K562 (cell line): ENCODE data around the gene E2F3. TPM values are rescaled to one million over a fixed set of nuclear protein-coding genes. Genes with fewer than 3 reads are reported as not detected.
A peak's percentile ranks its signal among the peaks of the same experiment; 100 is the strongest.

ENCODE experiments used
- BMI1 ChIP-seq: fragments of 150-350 bp; IDR thresholded peaks from 2 replicates; pipeline ENCODE4 v1.6.1; 2014; ENCODE audit warnings: low read length
- BRD4 ChIP-seq: fragments of 200-600 bp; sonication (generic); IDR thresholded peaks from 2 replicates; pipeline ENCODE4 v1.6.1; 2017; ENCODE audit warnings: inconsistent platforms
- FIP1L1 ChIP-seq: fragments of 200-400 bp; formaldehyde crosslinking; IDR thresholded peaks from 2 replicates; pipeline ENCODE4 v1.6.1; 2018; ENCODE audit warnings: mild to moderate bottlenecking, low read depth, low read length; ENCODE audit not compliant: poor library complexity, severe bottlenecking
- FOXP4 ChIP-seq: sonication (generic); formaldehyde crosslinking; IDR thresholded peaks from 2 replicates; pipeline ENCODE4 v1.8.0; 2022; ENCODE audit warnings: mild to moderate bottlenecking, missing genetic modification reagents, borderline replicate concordance
- HDAC6 ChIP-seq: IDR thresholded peaks from 2 replicates; pipeline ENCODE4 v1.6.1; 2012; ENCODE audit warnings: low read depth, mild to moderate bottlenecking, control low read depth, inconsistent platforms, low read length, moderate library complexity
- IFI16 ChIP-seq: fragments of 250-450 bp; sonication (Bioruptor Pico); IDR thresholded peaks from 2 replicates; pipeline ENCODE4 v2.1.2; 2022; ENCODE audit warnings: mild to moderate bottlenecking, inconsistent platforms
- KLF16 ChIP-seq: IDR thresholded peaks from 2 replicates; pipeline ENCODE4 v1.6.1; 2016; ENCODE audit warnings: antibody characterized with exemption
- MAFG ChIP-seq: fragments of 450-650 bp; conservative IDR thresholded peaks from 2 replicates; pipeline ENCODE4 v1.6.1; 2016; ENCODE audit warnings: missing genetic modification characterization, missing compliant biosample characterization
- MCM7 ChIP-seq, 2 experiments: fragments of 450-650 bp; IDR thresholded peaks; 2 replicates each; pipeline ENCODE4 v1.6.1; 2016 to 2018
- MTA1 ChIP-seq: fragments of 450-650 bp; IDR thresholded peaks from 2 replicates; pipeline ENCODE4 v1.6.1; 2017; ENCODE audit warnings: borderline replicate concordance
- NCOA2 ChIP-seq, 2 experiments: fragments of 450-650 bp; IDR thresholded peaks; 2 replicates each; pipeline ENCODE4 v1.6.1; 2018; ENCODE audit warnings: mild to moderate bottlenecking in 2 of 2, moderate library complexity in 1 of 2; ENCODE audit not compliant: partially characterized antibody in 2 of 2
- POLR2AphosphoS5 ChIP-seq: IDR thresholded peaks from 2 replicates; pipeline ENCODE4 v1.6.1; 2011; ENCODE audit warnings: mild to moderate bottlenecking, low read depth, low read length, moderate library complexity; ENCODE audit not compliant: control insufficient read depth, insufficient read depth
- TRIM24 ChIP-seq, 2 experiments: fragments of 450-650 bp; IDR thresholded peaks; 2 replicates each; pipeline ENCODE4 v1.6.1; 2016
- VEZF1 ChIP-seq: fragments of 200-800 bp; sonication (Bioruptor generic); IDR thresholded peaks from 2 replicates; pipeline ENCODE4 v1.6.1; 2017; ENCODE audit warnings: missing genetic modification characterization, missing compliant biosample characterization
- YY1 ChIP-seq, 3 experiments: IDR thresholded peaks; 2 replicates each; pipeline ENCODE4 v1.6.1; 2011; ENCODE audit warnings: low read length in 2 of 3, mild to moderate bottlenecking in 2 of 3, moderate library complexity in 2 of 3, borderline replicate concordance in 1 of 3, control low read depth in 1 of 3, low read depth in 1 of 3; ENCODE audit not compliant: insufficient read depth in 3 of 3, insufficient replicate concordance in 2 of 3, control insufficient read depth in 1 of 3, insufficient read length in 1 of 3; ENCODE audit errors: extremely low read depth in 1 of 3
- ZNF134 ChIP-seq: fragments of 250-450 bp; sonication (Bioruptor Pico); conservative IDR thresholded peaks from 2 replicates; pipeline ENCODE4 v1.4.0; 2020
- ZNF140 ChIP-seq: fragments of 250-450 bp; sonication (Bioruptor Pico); IDR thresholded peaks from 2 replicates; pipeline ENCODE4 v1.8.0; 2021; ENCODE audit warnings: moderate library complexity, mild to moderate bottlenecking, inconsistent platforms
- ZNF174 ChIP-seq: fragments of 250-450 bp; sonication (Bioruptor Pico); IDR thresholded peaks from 2 replicates; pipeline ENCODE4 v1.4.0; 2020; ENCODE audit warnings: mild to moderate bottlenecking
- ZNF431 ChIP-seq: sonication (generic); formaldehyde crosslinking; IDR thresholded peaks from 2 replicates; pipeline ENCODE4 v1.8.0; 2022; ENCODE audit warnings: mild to moderate bottlenecking, missing genetic modification reagents
- ZNF561 ChIP-seq: fragments of 450-650 bp; formaldehyde crosslinking; conservative IDR thresholded peaks from 2 replicates; pipeline ENCODE4 v1.4.0; 2020; ENCODE audit warnings: mild to moderate bottlenecking, moderate library complexity
- ZNF696 ChIP-seq: fragments of 250-450 bp; sonication (Bioruptor Pico); conservative IDR thresholded peaks from 2 replicates; pipeline ENCODE4 v1.4.0; 2020; ENCODE audit warnings: mild to moderate bottlenecking, moderate library complexity
- ZNF699 ChIP-seq: fragments of 250-450 bp; sonication (Bioruptor Pico); IDR thresholded peaks from 2 replicates; pipeline ENCODE4 v1.8.0; 2021; ENCODE audit warnings: mild to moderate bottlenecking, moderate library complexity; ENCODE audit not compliant: insufficient replicate concordance
- ZSCAN32 ChIP-seq: fragments of 450-650 bp; formaldehyde crosslinking; IDR thresholded peaks from 2 replicates; pipeline ENCODE4 v1.4.0; 2020; ENCODE audit warnings: mild to moderate bottlenecking, moderate library complexity
- polyA plus RNA-seq, 8 experiments: library from polyadenylated mRNA; depleted of rRNA in 4 of 8; stranded (reverse) in 5 of 8; unstranded in 3 of 8; fragments of >200 nt; fragmentation: Nextera tagmentation in 2 of 8; fragmentation: Illumina TruSeq in 1 of 8; extraction: Ambion mirVana in 2 of 8; extraction: Trizol in 1 of 8; gene quantifications; 2 replicates each; pipeline versions ENCODE4 v1.2.1 to v1.2.3, GENCODE V29; 2011 to 2014; ENCODE audit warnings: inconsistent platforms in 1 of 8, missing spikeins in 1 of 8
- total RNA-seq, 7 experiments: library from RNA; depleted of rRNA in 6 of 7; stranded (reverse); fragments of >200 nt in 6 of 7; fragmentation: Illumina TruSeq in 2 of 7; extraction: Trizol in 2 of 7; gene quantifications; 2 replicates each; pipeline versions ENCODE4 v1.2.1 to v1.2.3, GENCODE V29; 2011 to 2021; ENCODE audit warnings: low replicate concordance in 1 of 7
- TF ChIP-seq, protein P1 (sequence below): sonication (generic); formaldehyde crosslinking; IDR thresholded peaks from 2 replicates; pipeline ENCODE4 v1.5.0; 2020; ENCODE audit warnings: missing genetic modification reagents
- TF ChIP-seq, protein P2 (sequence below): sonication (generic); formaldehyde crosslinking; IDR thresholded peaks from 2 replicates; pipeline ENCODE4 v1.8.1; 2023; ENCODE audit warnings: mild to moderate bottlenecking, missing genetic modification reagents

The E2F3 gene
- total and polyA plus RNA-seq, 9 of the 15 experiments (the other 6 are each of a cell fraction or from before 2014, with no cell fraction given): 11.1 to 44.7 (median 27.2) TPM

DNA sequence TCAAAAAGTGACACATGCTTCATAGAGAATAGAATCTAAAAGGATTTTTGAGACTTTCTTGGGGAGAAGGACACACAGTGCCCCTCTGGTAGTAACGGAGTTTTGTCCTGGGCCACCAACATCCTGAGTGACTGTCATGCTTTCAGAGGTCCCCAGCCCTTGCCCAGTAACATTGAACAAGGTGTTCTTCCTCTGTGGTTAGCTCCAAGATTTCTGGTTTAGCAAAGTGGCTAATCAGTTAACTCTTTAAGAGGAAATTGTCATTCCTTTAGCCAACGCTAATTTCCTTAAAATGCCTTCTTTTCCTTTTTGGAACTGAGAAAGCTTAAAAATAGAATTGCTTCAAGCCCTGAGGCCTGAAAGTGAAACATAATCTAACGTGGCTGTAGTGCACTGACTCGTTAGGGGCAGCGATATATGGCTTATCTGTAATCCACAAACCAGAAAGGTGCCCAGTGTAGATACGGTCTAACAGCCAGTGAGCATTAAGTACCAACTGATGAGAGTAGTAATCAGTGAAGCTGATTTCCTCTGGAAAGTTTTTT lies 7.8 kb downstream of the E2F3 start (continued):
- TF ChIP-seq MTA1 (peak; percentile 68; the same call in 1 of the 2 replicates), BRD4 (no peak; the same call in none of the 2 replicates), POLR2AphosphoS5 (peak; percentile 84; the same call in 1 of the 2 replicates), ZNF431 (CRISPR knock-in tag) (no peak), ZNF140 (CRISPR knock-in tag) (no peak), ZNF561 (CRISPR knock-in tag) (no peak), MCM7 (IDR thresholded peaks at IDR 0.05) (no peak), FIP1L1 (no peak), FOXP4 (CRISPR knock-in tag) (no peak), ZNF699 (CRISPR knock-in tag) (no peak), BMI1 (no peak), MAFG (tag) (no peak), ZNF134 (no peak), NCOA2 (IDR thresholded peaks at IDR 0.05; ENCODE audit: partially characterized antibody in 2 of 2) (no peak), YY1 (IDR thresholded peaks at IDR 0.05; ENCODE audit: borderline replicate concordance in 1 of 3, control insufficient read depth in 1 of 3, extremely low read depth in 1 of 3, insufficient read depth in 3 of 3, insufficient read length in 1 of 3, insufficient replicate concordance in 2 of 3, low read depth in 1 of 3, low read length in 2 of 3) (no peak), TRIM24 (IDR thresholded peaks at IDR 0.05) (peak; percentile 63 to 74; a peak in 3 of 4 replicates), VEZF1 (CRISPR knock-in tag) (peak; percentile 57; the same call in 1 of the 2 replicates), IFI16 (CRISPR knock-in tag) (no peak), ZSCAN32 (CRISPR knock-in tag) (peak; percentile 73), HDAC6 (no peak), ZNF174 (CRISPR knock-in tag) (no peak), KLF16 (peak; percentile 86; the same call in 1 of the 2 replicates), ZNF696 (CRISPR knock-in tag) (no peak)
- TF ChIP-seq, protein P1, sequence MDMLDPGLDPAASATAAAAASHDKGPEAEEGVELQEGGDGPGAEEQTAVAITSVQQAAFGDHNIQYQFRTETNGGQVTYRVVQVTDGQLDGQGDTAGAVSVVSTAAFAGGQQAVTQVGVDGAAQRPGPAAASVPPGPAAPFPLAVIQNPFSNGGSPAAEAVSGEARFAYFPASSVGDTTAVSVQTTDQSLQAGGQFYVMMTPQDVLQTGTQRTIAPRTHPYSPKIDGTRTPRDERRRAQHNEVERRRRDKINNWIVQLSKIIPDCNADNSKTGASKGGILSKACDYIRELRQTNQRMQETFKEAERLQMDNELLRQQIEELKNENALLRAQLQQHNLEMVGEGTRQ (CRISPR knock-in tag): no peak
- TF ChIP-seq, protein P2, sequence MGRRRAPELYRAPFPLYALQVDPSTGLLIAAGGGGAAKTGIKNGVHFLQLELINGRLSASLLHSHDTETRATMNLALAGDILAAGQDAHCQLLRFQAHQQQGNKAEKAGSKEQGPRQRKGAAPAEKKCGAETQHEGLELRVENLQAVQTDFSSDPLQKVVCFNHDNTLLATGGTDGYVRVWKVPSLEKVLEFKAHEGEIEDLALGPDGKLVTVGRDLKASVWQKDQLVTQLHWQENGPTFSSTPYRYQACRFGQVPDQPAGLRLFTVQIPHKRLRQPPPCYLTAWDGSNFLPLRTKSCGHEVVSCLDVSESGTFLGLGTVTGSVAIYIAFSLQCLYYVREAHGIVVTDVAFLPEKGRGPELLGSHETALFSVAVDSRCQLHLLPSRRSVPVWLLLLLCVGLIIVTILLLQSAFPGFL (CRISPR knock-in tag): no peak
